Epidermal melanocyte (primary cell): ENCODE measurements around the gene DSCAM.

Experiments used
- DNase-seq: peaks from one replicate; pipeline ENCODE4 v3.0.0; 2011; ENCODE audit warnings: low spot score; ENCODE audit not compliant: insufficient read length

DSCAM gene

DNA sequence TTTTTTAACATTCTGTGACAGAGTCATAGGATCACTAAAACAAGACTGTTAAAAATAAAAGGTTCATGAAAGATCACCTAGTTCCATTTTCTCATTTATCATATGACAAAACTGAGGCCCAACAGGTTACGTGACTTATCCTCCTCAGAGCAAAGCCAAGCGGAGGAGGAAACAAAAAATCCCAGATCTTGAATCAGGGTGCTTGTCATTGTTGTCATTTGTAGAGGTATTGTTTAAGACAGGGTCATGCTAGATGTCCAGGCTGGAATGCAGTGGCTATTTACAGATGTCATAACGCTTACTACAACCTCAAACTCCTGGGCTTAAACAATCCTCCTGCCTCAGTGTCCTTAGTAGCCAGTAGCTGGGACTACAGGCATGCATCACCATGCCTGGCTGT is 293.2 kb downstream of the DSCAM start:
- no peak for DNase-seq

DNA sequence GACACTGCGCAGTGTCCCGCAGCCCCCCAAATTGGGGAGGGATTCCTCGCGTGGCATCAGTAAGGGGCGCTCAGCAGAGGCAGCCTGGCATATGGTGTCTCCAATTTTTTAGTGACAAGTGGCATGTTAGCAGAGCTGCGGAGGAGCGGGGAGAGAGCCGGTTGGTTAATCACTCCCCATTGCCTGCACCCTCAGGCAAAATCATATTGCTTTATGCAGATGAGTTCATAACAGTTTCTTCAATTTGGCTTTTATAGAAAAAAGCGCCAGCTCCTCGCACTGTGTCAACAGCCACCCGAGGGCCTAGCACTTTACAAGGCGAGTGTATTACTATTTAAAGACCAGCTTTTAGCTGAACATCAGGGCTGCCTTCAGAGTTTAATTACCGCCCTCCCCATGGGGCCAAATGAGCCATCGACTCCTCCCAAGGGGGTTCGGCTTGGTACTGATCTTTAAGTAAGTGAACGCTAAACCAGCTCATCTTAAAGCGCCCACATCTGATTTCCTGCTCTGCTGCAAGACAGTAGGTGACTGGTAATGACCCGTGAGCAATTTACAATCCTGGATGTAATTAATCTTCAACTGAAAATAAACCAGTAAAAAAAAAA is 298.9 kb downstream of the DSCAM start:
- no peak for DNase-seq

DNA sequence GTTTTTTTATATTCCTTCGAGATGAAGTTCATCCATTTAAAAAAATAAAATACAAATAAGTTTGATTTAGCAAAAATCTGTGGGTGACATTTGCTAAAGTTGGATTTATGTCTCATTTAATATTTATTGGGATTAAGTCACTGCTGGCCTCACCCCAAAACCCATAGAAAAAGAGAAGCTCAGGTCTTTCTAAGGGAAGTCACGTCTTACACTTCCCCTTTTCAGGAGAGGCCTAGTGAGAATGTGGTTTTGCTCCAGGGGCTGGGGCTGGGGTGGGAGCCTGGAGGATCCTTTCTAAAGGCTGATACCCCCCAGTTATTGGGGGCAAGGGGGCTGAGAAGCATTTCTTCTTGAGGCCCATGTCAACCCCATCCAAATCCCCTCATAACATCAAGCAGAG is 300.3 kb downstream of the DSCAM start:
- no peak for DNase-seq

DNA sequence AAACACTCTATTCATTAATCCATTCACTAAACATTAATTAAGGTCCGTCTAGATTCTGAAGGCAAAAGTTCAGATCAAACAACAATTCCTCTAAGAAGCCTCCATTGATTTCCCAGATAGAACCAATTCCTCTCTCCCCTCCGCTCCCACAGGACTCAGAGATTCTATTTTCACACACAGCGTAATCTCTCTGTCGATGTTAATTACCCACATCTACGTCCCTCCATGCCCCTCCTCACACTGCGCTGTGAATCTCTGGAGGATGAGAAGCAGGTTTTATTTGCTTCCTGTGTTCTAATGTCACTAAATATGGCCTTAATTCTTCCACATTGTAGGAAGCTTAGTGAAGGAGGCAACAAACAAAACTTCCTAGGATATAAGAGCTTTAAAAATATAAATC is 306.7 kb downstream of the DSCAM start:
- DNase-seq, result no peak

DNA sequence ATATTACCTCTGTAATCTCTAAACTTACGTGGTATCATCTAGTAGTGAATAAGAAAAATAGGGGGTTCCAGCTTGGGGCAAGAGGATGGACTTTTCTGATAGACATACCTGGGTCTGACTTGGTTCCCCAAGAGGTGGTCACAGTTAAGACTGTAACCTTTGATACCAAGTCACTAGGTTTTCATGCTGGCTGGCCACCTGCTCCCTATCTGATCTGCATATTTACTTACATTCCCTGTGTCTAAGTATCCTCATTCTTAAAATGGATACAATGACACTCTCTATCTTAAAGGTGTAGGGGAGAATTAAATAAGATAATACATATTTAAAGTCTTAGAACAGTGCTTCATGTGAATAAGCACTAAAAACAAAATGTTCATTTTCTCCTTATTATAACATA is 312.1 kb downstream of the DSCAM start:
- DNase-seq, result no peak

DNA sequence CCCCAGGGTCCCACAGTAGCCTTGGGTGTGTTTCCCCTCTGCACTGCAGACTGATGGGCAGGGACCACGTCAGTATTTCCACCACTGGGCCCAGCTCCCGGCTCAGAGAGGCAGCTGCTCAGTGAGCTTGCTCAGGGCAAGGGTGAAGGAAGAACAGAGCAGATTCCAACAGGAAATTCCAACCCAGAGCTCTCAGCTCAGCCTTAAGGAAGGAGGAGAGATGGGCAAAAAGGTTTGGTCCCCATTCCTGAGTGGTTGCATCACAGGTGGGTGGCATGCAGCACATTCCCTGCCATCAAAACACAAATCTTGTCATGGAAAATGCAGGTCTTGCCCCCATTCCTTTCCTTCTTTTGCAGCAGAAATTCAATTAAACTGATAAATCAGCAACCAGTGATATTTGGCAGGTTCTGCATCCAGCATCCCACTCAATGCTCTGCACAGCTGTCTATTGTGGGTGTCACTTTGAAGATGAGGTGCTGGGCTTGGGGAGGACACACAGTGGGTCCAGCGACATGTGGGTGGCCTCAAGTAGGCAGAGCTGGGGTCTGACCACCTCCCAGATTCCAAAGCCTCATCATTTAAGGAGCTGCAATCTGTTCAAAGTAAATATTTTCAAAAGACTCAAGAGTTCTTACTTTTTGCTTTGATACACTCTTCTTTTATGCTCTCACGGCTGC is 315.4 kb downstream of the DSCAM start:
- DNase-seq, result no peak

DNA sequence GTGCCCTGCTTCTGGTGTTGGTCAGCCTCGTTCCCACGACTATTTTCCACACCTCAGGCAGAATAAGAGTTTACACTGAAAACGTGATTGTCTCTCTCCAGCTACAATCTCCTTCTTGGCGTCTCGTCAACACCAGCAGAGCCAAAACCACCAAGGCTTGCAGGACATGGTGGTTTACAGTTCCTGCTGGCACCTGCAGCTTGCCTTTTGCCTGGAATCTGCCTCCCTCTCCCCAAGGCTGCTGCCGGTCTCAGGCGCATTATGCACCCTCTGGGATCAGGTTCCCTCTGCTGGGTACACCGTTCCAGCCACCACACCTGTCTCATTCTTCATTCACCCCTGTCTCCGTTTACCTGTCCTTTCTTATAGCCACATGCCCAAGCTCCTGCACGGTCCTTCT is 315.9 kb downstream of the DSCAM start:
- no peak for DNase-seq

DNA sequence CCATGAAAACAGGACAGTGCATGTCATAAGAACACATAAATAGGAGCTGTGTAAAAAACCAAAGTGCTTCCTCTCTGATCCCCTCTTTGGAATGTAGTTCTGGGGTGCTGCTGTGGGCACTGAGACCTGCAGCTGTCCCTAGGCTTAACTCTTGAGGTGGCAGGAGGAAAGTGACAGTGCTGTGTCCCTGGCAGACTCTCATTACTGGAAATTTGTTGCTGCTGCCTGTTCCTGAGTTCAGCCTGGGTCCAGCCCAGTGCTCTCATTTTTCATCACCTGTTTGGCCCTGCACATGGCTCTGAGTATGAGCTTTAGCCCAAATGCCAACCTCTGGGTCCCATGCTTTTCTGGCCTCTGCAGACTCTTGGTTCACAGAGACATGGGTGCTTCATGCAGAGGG is 329.3 kb downstream of the DSCAM start:
- no peak for DNase-seq

- DNase-seq, result no peak
These were observed 330.6 kb downstream of the DSCAM start for GRCh38 chr21:40516335-40516734.

- no peak for DNase-seq
These were observed 334.4 kb downstream of the DSCAM start for GRCh38 chr21:40512590-40512989.

- DNase-seq, result no peak
These were observed 339.0 kb downstream of the DSCAM start for GRCh38 chr21:40507978-40508377.

DNA sequence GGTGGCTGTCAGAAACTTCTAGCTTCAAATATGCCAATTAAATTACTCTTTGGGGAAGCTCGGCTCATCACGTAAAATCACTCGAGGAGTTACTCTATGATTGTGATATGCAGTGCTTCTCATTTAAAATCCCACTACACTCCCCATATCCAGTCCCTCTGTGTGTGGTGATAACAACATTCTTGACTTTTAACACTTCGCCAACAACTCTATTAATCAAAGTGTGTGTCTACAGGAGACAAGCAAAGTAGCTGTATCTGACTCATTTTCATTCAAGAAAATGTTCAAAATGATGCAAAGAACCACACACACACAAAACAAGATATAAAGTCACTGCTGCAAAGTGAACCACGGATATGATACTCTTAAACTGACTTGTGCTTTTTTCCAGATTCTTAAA is 341.3 kb downstream of the DSCAM start:
- DNase-seq, result no peak

DNA sequence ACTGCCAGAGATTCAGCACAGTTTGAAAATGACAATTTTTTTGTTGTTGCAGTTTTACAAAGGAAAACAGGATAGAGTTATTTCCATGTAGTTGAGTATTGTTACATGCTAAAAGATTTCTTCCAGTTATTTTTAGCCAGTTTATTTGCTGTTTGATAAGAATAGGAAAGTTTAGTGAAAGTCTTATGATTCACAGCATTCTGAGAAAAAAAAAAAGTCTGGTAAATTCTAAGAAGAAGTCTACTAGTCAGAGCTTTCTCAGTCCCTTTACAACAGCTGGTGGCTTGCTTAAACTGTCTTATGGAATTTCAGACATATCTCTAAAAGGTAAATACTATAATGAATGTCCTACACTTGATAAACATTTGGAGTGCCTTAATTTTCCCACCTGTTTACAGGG is 341.7 kb downstream of the DSCAM start:
- DNase-seq, result no peak

DNA sequence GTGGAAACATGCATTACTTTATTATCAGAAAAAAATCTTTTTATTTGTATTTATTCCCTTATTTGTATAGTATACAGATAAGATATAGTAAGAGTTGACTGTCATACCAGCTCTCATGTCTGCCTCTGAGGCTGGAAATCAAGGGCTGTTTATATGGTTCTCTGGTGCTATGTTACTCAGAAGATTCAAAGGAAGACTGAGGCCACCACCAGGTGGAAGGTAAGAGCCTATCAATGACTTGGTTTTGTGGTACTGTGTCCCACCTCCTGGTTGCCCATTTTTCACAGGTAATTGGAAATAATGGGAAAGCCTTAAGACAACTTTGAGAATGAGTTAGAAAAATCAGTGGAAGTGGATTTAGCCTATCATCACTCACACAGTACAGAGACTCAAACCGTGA is 342.1 kb downstream of the DSCAM start:
- no peak for DNase-seq

DNA sequence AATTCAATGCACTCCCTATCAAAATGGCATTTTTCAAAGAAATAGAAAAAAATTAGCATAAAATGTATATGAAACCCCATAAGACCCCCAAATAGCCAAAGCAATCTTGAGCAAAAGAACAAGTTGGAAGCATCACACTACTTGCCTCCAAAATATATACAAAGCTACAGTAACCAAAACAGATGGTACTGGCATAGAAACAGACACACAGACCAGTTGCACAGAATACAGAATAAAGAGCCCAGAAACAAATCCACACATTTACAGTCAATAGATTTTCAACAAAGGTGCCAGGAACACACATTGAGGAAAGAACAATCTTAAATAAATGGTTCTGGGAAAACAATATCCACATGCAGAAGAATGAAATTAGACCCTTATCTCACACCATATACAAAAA is 350.8 kb downstream of the DSCAM start:
- DNase-seq, result no peak

- no peak for DNase-seq
These were observed 356.6 kb downstream of the DSCAM start for GRCh38 chr21:40490408-40490807.

DNA sequence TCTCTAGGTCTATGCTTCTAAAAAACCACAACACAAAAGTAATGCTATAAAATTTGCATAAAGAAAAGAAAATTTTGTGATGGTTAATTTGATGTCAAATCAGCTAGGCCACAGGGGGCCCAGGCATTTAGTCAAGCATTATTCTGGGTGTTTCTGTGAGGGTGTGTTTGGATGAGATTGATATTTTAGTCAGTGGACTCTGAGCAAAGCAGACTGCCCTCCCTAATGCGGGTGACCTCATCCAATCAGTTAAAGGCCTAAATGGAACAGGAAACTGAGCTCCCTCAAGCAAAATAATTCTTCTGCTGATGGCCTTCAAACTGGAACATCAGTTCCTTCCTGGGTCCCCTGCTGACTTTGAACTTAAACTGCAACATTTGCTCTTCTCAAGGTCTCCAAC is 358.0 kb downstream of the DSCAM start:
- no peak for DNase-seq

- DNase-seq, result no peak
These were observed 365.2 kb downstream of the DSCAM start for GRCh38 chr21:40481764-40482163.

- no peak for DNase-seq
These were observed 372.4 kb downstream of the DSCAM start for GRCh38 chr21:40474513-40474912.

- DNase-seq, result no peak
These were observed 374.9 kb downstream of the DSCAM start for GRCh38 chr21:40472013-40472412.

- DNase-seq, result no peak
These were observed 375.9 kb downstream of the DSCAM start for GRCh38 chr21:40471103-40471502.

GRCh38 chr21:40466893-40467483 is 380.0 kb downstream of the DSCAM start:
- no peak for DNase-seq

- no peak for DNase-seq
These were observed 381.6 kb downstream of the DSCAM start for GRCh38 chr21:40465382-40465781.
